IPS-NIHi11 (cell line): ENCODE data around the gene FAM24A.

ENCODE experiments used
- DNase-seq: peaks from one replicate; pipeline ENCODE4 v3.0.0; 2012; ENCODE audit warnings: mixed read lengths, low spot score

Gene FAM24A

DNA sequence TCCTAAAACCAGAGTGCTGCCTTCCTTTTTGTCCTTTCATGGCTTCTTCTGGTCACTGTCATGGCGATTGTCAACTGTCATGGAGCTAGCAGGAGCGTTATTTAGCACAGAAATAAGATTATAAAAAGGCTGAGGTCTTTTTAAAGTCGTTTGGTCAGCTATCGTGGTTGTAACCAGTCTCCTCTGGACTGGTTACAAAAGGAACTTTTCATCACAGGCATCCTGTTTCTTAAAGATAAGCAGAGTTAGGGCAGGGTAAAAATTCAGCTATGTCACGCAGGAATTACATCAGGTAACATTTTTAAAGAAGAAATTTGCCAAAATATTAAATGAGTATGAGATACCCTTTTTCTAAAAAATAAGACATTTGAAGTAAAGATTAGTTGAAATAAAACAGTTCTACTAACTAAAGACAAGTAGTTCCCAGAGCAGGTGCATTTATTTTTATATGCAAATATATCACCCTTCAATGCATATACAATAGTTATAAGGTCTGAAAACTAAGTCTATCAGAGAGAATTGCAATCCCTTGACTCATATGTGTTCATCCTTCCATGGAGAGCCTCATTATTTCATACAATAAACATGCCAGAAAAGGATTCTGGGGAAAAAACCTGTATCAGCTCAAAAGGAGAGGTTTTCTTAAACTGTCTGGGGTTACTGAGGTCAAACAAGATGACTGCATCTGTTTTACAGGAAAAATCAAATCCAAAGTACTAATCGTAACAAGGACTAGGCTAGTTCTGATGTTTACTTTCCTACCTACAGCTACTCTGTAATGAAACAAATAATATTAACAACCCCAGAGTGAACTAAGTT lies 20.9 kb downstream of the FAM24A start:
- no peak for DNase-seq

DNA sequence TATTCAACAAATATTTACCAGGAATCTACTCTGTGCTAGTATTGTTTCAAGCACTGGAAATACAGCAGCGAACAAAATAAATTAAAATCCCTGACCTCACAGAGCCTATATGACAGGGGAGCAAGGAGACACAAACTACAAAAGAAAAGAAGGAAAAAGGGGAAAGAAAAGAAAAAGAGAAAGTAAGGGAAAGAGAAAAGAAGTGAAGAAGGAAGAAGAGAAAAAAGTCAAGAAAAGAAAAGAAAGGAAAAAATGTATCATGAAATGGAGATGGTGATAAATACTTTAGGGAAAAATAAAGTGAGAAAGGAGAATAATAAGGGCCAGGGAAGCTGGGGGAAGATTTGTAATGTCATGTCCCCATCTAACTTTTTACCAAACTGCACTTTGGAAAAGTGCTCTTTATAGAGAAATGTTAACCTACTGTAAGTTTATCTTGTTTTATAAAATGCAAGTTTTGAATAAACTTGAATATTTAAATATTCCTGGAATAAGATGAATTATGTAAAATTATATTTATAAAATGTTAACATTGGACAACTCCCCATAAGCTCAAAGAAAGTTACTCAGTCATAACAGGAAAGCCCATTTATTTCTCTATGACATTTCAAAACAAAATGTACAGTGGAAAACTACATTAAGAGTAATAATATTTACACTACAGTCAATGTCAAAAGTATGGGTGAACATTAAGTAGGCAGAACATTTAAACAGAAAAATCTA lies 28.9 kb downstream of the FAM24A start:
- DNase-seq = no peak

DNA sequence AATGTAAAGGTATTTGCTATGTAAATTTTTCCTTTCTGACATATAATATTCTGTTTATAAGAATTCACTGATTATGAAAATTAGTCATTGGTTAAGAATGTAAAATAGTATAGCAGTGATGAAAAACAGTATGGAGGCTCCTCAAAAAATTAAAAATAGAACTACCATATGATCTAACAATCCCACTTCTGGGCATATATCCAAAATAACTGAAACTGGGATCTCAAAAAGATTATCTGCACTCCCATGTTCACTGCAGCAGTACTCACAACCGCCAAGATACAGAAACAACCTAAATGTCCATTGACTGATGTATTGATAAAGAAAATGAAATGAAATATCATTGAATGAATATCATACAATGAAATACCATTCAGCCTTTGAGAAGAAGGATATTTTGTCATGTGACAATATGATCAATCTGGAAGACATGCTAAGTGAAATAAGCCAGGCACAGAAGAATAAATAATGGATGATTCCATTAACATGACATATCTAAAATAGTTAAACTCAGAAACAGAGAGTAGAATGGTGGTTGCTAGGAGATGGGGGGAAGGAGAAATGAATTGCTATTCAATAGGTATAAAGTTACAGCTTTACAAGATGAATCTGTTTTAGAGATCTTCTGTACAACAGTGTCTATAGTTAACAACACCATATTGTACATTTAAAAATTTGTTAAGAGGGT lies 29.6 kb downstream of the FAM24A start:
- DNase-seq = no peak

DNA sequence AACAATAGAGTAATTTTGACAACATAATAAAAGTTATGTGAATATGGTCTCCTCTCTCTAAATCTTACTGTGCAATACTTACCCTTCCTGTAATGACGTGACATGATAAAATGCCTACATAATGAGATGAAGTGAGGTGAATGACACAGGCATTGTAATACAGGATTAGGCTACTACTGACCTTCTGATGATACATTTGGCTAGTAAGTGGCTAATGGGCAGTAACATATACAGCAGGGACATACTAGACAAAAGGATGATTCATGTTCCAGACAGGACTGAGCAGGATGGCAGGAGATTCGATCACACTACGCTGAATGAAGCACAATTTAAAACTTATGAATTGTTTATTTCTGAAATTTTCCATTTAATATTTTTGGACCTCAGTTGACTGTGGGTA lies 38.9 kb downstream of the FAM24A start:
- DNase-seq = no peak

DNA sequence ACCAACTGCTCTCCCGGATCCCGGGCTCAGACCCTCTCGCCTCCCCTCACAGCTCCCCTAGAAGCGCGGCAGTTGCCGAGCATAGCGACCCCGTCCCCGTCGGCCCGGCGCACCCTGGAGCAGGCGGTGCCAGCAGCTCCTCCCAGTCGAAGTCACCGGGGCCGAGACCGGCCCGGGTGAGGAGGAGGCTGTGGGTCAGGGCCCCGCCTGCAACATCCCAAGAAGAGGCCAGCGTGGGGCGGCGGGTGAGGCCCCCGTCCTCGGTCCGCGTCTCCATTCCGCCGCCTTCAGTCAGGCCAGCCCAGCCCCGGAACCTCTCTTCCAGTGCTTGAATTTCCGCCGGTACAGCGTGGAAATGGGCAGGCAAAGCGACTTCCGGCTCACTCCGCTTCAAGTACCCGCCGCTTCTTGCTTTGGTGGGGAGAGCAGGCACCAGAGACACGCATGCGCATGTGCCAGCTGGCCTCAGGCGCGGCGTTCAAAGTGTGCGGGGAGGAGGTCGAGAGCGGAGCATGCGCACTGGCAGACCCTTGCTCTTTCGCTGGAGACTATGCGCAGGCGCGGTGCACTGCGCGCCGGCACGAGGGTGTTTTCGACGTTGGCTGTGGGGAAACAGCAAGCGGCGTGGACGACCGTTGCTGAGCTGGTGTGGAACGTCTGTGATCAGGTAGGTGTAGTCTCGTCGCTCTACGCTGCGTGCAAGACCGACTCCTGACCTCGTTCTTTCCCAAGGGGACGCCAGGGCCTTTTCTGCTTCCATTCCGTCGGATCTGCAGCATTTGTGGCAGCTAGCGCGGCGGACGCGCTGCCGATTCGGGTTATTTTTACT lies 43.7 kb downstream of the FAM24A start, which contains the start of gene C10orf88:
TSS of gene C10orf88 (minus strand) at position 326 of the 829 bp plus-strand sequence. CDS start at position 277, 49 bp downstream.
- DNase-seq = peak; percentile 98

DNA sequence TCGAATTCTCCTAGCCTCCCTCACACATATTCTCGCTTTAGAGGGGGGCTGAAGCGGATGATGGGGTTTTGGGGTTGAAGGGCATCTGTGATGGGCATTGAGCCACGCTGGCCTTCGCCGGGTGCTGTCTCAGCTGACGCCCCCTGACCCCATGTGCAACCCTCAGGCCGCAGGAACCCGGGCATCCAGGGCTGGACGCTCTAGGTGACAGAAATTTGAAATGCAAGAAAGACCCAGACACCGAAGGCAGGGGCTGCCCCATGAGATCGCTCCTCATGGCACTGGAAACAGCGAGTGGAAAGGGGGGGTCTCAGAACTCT lies 44.3 kb downstream of the FAM24A start:
- no peak for DNase-seq

DNA sequence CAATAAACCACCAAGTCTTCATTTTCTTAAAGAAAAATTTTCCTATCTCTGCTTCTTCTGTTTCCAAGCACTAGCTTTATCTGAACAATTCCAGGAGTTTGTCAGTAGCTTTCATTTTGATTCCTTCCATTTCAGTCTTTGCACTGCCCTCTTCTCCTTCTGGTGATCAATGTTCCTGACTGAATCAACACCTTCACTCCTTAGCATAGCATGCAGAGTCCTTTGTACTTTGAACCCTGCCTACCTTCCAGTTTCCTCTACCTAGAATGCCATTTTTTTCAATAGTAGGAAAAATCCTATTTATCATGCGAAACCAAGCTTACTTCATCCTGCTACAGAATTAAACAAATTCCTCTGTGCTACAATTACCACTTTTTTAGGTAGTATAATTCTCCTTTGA lies 45.5 kb downstream of the FAM24A start:
- no peak for DNase-seq

DNA sequence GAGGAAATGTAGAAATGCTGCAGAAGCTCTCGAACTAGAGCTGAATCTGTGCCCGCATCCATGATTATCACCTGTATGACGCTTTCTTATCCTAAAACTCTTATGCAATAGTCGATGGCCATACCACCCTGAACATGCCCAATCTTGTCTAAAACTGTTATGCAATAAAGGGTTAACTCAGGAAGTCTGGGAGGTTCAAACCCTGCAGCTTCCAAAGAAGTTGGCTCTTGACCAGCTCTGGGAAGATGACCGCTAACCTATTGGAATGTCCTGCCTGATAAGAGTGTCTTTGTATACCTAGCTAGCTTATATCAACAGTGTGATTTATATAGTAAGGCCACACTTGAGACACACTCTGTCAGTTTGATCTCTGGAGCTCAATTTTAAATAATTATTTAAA lies 47.1 kb downstream of the FAM24A start:
- DNase-seq = no peak

DNA sequence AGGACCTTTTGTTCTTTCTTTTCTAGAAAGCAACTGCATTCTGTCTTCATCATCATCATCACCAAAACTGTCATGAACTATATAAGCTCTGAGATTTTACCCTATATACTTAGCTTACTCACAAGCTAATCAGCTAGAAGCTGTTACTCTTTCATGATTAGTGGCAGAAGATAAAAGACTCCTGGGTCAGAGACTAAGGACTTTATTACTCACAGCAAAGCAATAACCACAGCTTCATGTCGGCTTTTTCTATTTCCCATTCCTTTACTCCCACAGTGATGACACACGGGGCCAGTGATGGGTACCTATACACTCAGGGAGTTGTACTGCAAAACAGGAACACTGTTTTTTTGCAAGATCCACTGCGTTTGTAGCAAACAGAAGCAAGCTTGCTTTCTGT lies 52.0 kb downstream of the FAM24A start:
- no peak for DNase-seq
